ENCODE measurements around the gene PSMF1. TPM values are rescaled to one million over a fixed set of nuclear protein-coding genes. Genes with fewer than 3 reads are reported as not detected.

Gene PSMF1
- total and polyA plus RNA-seq, 2 of the 4 experiments (the other 2 are of a cell fraction) = 93.6 to 109 TPM

DNA sequence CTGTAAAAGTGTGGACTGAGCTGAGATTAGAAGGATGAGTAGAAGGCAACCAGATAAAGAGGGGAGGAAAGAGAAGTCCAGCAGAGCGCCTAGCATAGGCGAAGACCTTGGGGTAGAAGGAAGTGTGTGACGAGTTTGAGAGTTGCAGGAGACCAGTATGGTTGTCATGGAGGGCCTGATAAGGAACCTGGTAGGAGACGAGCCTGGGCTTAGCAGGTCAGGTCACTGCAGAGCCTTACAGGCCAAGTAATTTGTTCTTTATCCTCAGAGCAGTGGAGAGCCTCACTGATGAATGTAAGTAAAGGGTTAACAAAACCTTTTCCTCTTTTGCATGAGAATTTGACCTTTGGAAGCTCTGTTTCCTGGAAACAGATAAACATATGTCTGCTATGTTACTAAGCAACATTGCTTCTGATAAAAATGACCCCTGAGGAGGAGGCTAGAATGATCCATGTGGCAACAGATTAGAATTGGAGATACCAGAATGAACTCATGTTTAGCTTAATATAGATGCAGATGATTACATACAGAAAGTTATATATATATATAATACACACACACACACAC lies 69.3 kb downstream of the PSMF1 start:
- Histone ChIP-seq H3K14ac (replicated peaks; ENCODE audit: low read depth, low read length) (no peak overlapping the region), H3K4me1 (ENCODE audit: control insufficient read depth, insufficient read depth, low read length) (no peaks in the 10 kb centered on the region), H2AFZ (replicated peaks; ENCODE audit: low read length, poor library complexity) (no peak overlapping the region), H2AK5ac (ENCODE audit: low read depth, low read length) (no peak overlapping the region), H3K4me2 (ENCODE audit: low read depth, low read length) (no peak overlapping the region), H2BK5ac (ENCODE audit: low read depth, low read length, poor library complexity, severe bottlenecking) (no peak overlapping the region), H2BK120ac (ENCODE audit: low read depth, low read length) (no peak overlapping the region), H3K27ac (ENCODE audit: insufficient read depth, low read length) (no peak overlapping the region), H4K91ac (ENCODE audit: insufficient read depth, low read depth, low read length) (no peak overlapping the region), H2BK20ac (ENCODE audit: low read depth, low read length) (no peak overlapping the region), H2BK15ac (ENCODE audit: low read depth, low read length) (no peak overlapping the region), H4K5ac (ENCODE audit: low read depth, low read length) (no peak overlapping the region), H4K20me1 (ENCODE audit: insufficient read depth, low read length) (no peaks in the 10 kb centered on the region; the same call in 1 of the 2 replicates), H3K9me1 (ENCODE audit: insufficient read depth, low read length) (peaks cover 3% of the 10 kb centered on the region; the same call in 1 of the 2 replicates), H2AK9ac (replicated peaks; ENCODE audit: low read depth, low read length, poor library complexity) (no peak overlapping the region), H4K8ac (ENCODE audit: low read depth in 2 of 2, low read length in 2 of 2) (no peak overlapping the region), H3K9me3 (ENCODE audit: control insufficient read depth, insufficient read depth, low read length) (no peaks in the 10 kb centered on the region), H3K56ac (ENCODE audit: extremely low read depth, insufficient read depth, low read length) (no peak overlapping the region), H3K18ac (ENCODE audit: low read depth, low read length) (no peak overlapping the region), H3K4me3 (ENCODE audit: insufficient read depth, low read depth, low read length) (no peak overlapping the region), H3K23ac (ENCODE audit: low read depth, low read length) (no peak overlapping the region), H3K36me3 (ENCODE audit: control insufficient read depth, insufficient read depth, low read length) (no peaks in the 10 kb centered on the region), H3K4ac (ENCODE audit: low read depth, low read length) (no peak overlapping the region), H3K79me1 (ENCODE audit: low read depth in 1 of 2, low read length in 2 of 2) (no peaks in the 10 kb centered on the region), H3K27me3 (ENCODE audit: control insufficient read depth, insufficient read depth, low read length) (peaks cover 55% of the 10 kb centered on the region), H3K9ac (ENCODE audit: low read depth, low read length) (no peak overlapping the region)
- ChIA-PET POLR2A (ENCODE audit: unreplicated experiment) (no interaction called here), CTCF (no interaction called here)
- dilution Hi-C loops (cut with HindIII; ENCODE audit: low sequenced_read_pairs, unreplicated experiment) = no loop called here
- WGBS, 2 experiments (ENCODE audit: extremely low coverage in 2 of 2, insufficient read length in 1 of 2) = 73% methylated on average over 3 of the region's 4 CpGs; no CpG with 5 or more reads in 1 of the 2 experiments
- intact Hi-C loops (cut with micrococcal nuclease) = no loop called here
- DNase-seq (no peak), ATAC-seq (ENCODE audit: low read depth) (no peak)
- TF ChIP-seq RCOR1 (IDR thresholded peaks at IDR 0.05; ENCODE audit: insufficient replicate concordance, low read length) (no peak), RAD21 (IDR thresholded peaks at IDR 0.05; ENCODE audit: low read length) (no peak), CHD1 (IDR thresholded peaks at IDR 0.05; ENCODE audit: low read depth, low read length) (no peak), FOS (IDR thresholded peaks at IDR 0.05; ENCODE audit: low read depth, low read length) (no peak), MXI1 (IDR thresholded peaks at IDR 0.05; ENCODE audit: borderline replicate concordance, low read depth, low read length) (no peak), SMC3 (IDR thresholded peaks at IDR 0.05; ENCODE audit: low read depth, low read length) (no peak)
- TF ChIP-seq, protein P1, sequence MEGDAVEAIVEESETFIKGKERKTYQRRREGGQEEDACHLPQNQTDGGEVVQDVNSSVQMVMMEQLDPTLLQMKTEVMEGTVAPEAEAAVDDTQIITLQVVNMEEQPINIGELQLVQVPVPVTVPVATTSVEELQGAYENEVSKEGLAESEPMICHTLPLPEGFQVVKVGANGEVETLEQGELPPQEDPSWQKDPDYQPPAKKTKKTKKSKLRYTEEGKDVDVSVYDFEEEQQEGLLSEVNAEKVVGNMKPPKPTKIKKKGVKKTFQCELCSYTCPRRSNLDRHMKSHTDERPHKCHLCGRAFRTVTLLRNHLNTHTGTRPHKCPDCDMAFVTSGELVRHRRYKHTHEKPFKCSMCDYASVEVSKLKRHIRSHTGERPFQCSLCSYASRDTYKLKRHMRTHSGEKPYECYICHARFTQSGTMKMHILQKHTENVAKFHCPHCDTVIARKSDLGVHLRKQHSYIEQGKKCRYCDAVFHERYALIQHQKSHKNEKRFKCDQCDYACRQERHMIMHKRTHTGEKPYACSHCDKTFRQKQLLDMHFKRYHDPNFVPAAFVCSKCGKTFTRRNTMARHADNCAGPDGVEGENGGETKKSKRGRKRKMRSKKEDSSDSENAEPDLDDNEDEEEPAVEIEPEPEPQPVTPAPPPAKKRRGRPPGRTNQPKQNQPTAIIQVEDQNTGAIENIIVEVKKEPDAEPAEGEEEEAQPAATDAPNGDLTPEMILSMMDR (conservative IDR thresholded peaks at IDR 0.05; ENCODE audit: low read depth, low read length) = no peak
- TF ChIP-seq, protein P2, sequence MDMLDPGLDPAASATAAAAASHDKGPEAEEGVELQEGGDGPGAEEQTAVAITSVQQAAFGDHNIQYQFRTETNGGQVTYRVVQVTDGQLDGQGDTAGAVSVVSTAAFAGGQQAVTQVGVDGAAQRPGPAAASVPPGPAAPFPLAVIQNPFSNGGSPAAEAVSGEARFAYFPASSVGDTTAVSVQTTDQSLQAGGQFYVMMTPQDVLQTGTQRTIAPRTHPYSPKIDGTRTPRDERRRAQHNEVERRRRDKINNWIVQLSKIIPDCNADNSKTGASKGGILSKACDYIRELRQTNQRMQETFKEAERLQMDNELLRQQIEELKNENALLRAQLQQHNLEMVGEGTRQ (IDR thresholded peaks at IDR 0.05; ENCODE audit: low read depth, low read length) = no peak
- BruUV-seq (replicated peaks) = no TSS peak
- in situ Hi-C loops (cut with MboI; ENCODE audit: low sequenced_read_pairs) = no loop called here

All from IMR-90 (cell line).